HG03135 (cell line): ENCODE results near the gene PTPRK.

Source experiments
- ATAC-seq: cut with Tn5 transposase; IDR thresholded peaks from one replicate; pipeline ENCODE4 v1.9.1; 2021; ENCODE audit warnings: mild to moderate bottlenecking, moderate library complexity; ENCODE audit not compliant: unreplicated experiment

The PTPRK gene

DNA sequence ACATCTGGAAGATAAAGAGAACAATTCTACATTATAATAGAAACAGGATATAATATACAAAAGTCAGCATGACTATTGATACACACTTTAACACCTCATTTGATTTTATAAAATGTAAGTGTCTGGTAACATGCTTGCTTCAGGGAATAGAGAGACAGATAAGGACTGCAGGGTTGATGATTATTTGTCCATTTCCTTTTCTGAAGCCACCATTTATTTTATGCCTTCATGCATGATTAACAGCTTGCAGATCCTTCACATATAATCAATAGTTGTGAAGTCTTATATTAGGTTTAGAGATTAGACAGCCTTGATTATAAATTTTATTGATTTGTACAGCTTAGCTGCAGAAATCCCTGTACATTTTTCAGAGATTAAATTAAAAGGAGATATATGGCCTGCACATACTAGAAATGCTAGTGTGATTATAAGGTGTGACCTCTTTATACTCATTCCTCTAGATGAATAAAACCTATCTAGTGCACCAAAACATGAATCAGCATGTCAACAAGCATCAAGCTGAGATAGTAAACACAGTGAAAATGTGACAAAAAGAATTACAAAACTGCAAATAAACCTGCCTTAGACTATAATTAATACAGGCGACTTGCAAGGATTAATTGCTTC, 420.7 kb downstream of the PTPRK start:
- ATAC-seq = no peak

DNA sequence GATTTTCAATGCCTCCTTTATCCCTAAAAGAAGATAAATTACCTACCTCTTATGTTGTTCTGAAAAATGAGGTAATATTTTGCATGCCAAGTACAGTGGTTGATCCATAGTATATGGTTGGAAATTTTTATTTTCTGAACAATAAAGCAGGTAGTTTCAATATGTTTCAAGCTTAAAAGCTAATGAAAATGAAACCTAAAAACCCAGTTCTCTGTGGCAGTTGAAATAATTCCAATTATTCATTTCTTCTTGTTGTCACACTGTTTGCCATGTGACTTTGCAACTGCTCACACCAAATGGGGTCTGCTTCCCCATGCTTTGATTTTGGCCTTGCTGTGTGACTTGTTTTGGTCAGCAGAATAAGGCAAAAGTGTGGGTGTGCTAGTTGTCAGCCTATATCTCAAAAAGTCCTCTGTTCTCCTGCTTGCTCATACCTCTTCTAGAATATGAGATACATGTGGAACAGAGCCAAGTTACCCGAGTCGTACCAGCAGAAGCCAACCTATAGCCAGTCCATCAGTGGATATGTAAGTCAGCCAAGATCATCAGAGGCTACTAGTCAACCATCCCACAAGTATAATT, 422.3 kb downstream of the PTPRK start:
- ATAC-seq = peak; percentile 48

- ATAC-seq = no peak
These were observed 423.4 kb downstream of the PTPRK start for GRCh38 chr6:128097009-128097408.

DNA sequence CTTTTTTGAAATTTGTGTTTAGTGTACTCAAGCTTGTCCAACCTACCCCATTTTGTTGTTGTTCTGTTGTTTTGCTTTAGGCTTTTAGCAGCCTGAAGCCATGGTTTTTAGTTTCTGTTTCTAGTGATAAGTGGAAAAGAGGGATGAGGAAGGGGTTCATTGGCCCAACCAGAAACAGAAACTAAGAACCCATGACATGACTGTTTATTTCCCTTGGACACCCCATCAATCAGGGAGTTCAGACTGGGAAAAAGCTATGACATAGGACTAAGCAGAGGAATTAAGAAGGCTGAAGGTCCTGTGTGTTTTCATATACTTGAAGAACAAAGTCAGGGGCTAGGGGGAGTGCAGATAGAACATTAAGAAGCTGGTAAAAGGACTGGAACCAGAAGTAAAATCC, 425.0 kb downstream of the PTPRK start:
- ATAC-seq = no peak

GRCh38 chr6:128079021-128079420, 441.4 kb downstream of the PTPRK start:
- ATAC-seq = no peak

GRCh38 chr6:128078276-128078675, 442.1 kb downstream of the PTPRK start:
- ATAC-seq = peak; percentile 81

DNA sequence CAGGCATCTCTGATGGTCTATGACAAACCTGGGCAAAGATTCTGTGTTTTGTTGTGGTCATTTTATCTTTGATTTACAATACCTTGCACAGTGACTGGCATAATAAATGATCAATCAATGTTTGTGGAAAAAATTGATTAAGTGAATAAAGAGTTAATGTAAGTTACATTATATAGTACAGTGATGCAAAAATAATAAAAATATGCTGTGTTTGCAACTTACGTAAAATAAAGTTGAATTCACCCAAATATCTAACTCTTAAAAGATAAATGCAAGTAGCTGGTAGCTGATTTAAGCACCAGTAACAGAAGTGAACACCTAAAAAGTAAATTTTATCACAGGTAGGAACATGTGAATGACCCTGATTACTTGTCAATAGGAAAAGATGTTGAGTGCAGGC, 443.6 kb downstream of the PTPRK start:
- ATAC-seq = no peak

GRCh38 chr6:128074567-128074966, 445.8 kb downstream of the PTPRK start:
- no peak for ATAC-seq

DNA sequence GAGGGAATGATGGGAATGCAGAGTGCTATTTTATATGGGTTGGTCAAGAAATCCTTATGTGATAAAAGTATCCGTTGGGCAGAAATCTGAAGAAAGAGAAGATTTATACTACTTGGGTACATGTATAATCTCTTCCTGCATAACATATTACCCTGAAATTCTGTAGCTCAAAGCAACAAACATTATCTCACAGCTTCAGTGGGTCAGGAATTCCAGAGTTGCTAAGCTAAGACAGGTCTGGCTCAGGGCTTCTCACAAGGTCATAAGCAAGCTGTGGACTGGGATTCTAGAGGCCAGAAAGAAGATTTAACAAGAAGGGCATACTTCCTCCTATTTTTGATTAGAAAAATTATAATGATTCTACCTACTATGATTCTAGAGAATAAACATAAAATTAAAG, 447.0 kb downstream of the PTPRK start:
- no peak for ATAC-seq

GRCh38 chr6:128071212-128071611, 449.2 kb downstream of the PTPRK start:
- peak; percentile 80 for ATAC-seq

- ATAC-seq = no peak
These were observed 450.0 kb downstream of the PTPRK start for GRCh38 chr6:128070406-128070805.

DNA sequence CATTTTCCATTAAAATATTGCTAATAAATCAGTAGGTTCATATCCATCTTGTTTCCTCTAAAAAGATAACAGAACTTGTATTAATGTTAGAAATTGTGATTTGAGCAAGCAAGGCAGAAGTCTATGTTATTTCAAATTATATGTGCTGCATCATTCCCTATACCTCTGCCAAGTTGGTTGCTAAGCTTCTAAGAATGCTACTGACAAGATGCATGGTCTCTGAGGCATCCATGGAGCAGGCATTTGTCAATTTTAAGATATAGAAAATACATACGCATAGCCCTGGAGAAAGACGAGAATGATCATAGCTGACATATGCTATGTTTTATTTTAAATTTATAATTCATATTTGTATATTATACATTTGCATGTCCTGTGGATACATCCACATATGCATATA, 451.2 kb downstream of the PTPRK start:
- ATAC-seq = no peak

GRCh38 chr6:128068119-128068479, 452.3 kb downstream of the PTPRK start:
- ATAC-seq = no peak

DNA sequence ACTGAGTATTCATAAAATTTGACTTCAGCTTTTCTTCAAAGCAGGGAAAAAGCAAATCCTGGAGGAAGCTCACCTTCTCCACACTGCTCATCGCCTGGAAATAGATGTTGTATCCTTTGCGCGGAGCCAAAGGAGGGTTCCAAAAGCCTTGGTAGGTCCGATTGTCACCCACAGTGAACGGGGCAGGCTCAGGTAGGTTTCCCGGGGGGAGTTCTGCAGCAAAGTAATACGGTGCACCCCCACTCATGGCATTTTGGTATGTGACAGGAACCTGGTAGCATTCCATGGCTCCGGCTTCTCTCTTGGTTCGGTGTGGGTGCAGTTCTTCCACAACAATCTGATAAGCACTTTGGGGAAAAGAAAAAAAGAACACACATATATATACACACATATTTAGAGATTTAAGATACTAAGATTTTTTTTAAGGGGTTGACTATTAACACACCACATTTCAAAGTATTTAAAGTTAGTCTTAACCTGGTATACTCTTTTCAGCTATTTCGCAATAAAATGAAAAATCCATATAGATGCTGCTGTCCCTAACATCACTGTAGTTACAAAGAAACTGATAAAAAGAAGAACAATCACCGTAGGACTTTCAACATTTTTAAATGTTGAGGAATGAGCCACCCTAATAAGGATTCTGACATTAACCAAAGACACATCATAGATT, 452.8 kb downstream of the PTPRK start:
- no peak for ATAC-seq

DNA sequence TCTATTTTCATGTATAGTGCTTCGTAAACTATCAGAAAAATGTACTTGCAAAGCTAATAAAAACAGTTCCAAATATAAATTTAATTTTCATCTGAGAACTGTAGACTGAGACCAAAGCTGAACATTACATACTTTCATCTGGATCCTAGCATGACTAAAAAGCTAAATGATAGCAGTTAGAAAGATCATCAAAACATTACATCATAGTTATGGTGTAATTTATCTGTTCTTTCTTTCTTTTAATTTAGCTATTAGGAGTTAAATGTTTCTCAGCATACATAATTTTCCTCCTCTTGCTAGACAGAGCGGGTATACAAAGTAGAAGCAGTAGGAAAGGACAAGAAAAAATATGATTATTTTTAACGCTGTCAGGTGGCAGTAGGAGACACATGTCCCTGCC, 455.3 kb downstream of the PTPRK start:
- no peak for ATAC-seq

GRCh38 chr6:128064540-128064895, 455.9 kb downstream of the PTPRK start:
- ATAC-seq = no peak

GRCh38 chr6:128063850-128064539, 456.4 kb downstream of the PTPRK start:
- no peak for ATAC-seq

- ATAC-seq = no peak
These were observed 457.4 kb downstream of the PTPRK start for GRCh38 chr6:128062882-128063603.

- ATAC-seq = no peak
These were observed 462.5 kb downstream of the PTPRK start for GRCh38 chr6:128057946-128058345.

GRCh38 chr6:128057541-128057940, 462.9 kb downstream of the PTPRK start:
- no peak for ATAC-seq

- no peak for ATAC-seq
These were observed 467.3 kb downstream of the PTPRK start for GRCh38 chr6:128053109-128053508.
